A673 (cell line): ENCODE data around the gene MXRA7. TPM values are rescaled to one million over a fixed set of nuclear protein-coding genes. Genes with fewer than 3 reads are reported as not detected.

Experiments
- BruUV-seq: library from RNA; stranded (reverse); fragments of 400-500 nt; replicated peaks from 2 replicates; lab custom pipeline; 2021; lab: Mats Ljungman, UMichigan
- CTCF ChIA-PET: fragments of 300-600 bp; sonication (Branson Sonifier 250); formaldehyde crosslinking; loops from one replicate; lab custom pipeline; 2022; ENCODE audit warnings: antibody characterized with exemption; lab: Charles Lee
- POLR2A ChIA-PET: fragments of 300-600 bp; sonication (Branson Sonifier 250); formaldehyde crosslinking; loops from one replicate; lab custom pipeline; 2022; ENCODE audit warnings: antibody characterized with exemption; ENCODE audit not compliant: low non-redundant PET; lab: Charles Lee
- DNase-seq: peaks from one replicate; pipeline ENCODE4 v3.0.0-alpha.2; 2015; ENCODE audit warnings: low spot score
- H3K27ac ChIP-seq: fragments of 200-600 bp; sonication (generic); 2 replicates; pipeline ENCODE4 v1.5.1; 2016; ENCODE audit warnings: mixed run types, low read depth, mild to moderate bottlenecking, mixed read lengths, antibody characterized with exemption, low read length; ENCODE audit not compliant: poor library complexity, severe bottlenecking
- H3K27me3 ChIP-seq: fragments of 200-600 bp; sonication (generic); replicated peaks from 2 replicates; pipeline ENCODE4 v1.6.1; 2017; ENCODE audit warnings: mixed run types, low read depth, mild to moderate bottlenecking, mixed read lengths, antibody characterized with exemption, low read length; ENCODE audit not compliant: insufficient read depth, poor library complexity
- H3K36me3 ChIP-seq: fragments of 200-600 bp; sonication (generic); 2 replicates; pipeline ENCODE4 v1.6.1; 2016; ENCODE audit warnings: mixed run types, mild to moderate bottlenecking, mixed read lengths, antibody characterized with exemption, low read length; ENCODE audit not compliant: insufficient read depth, poor library complexity, severe bottlenecking
- H3K4me1 ChIP-seq: fragments of 200-600 bp; sonication (generic); 2 replicates; pipeline ENCODE4 v1.6.1; 2017; ENCODE audit warnings: mixed run types, mild to moderate bottlenecking, mixed read lengths, antibody characterized with exemption, low read length; ENCODE audit not compliant: insufficient read depth, poor library complexity, severe bottlenecking
- H3K4me3 ChIP-seq: fragments of 200-600 bp; sonication (generic); 2 replicates; pipeline ENCODE4 v1.5.1; 2016; ENCODE audit warnings: low read depth, mixed run types, mild to moderate bottlenecking, mixed read lengths, low read length; ENCODE audit not compliant: poor library complexity, severe bottlenecking
- H3K9me3 ChIP-seq: fragments of 200-600 bp; sonication (generic); 2 replicates; pipeline ENCODE4 v1.6.1; 2016; ENCODE audit warnings: mixed run types, low read depth, mild to moderate bottlenecking, mixed read lengths, antibody characterized with exemption, low read length; ENCODE audit not compliant: poor library complexity, severe bottlenecking
- EZH2 ChIP-seq: fragments of 200-600 bp; sonication (generic); IDR thresholded peaks from 2 replicates; pipeline ENCODE4 v1.6.1; 2017; ENCODE audit warnings: borderline replicate concordance, low read depth, mild to moderate bottlenecking, mixed read lengths, antibody characterized with exemption, low read length; ENCODE audit not compliant: poor library complexity, severe bottlenecking
- intact Hi-C: fragments of 100-400 bp; cut with micrococcal nuclease; formaldehyde crosslinking; loops from one replicate; pipeline ENCODE4 v1.10.0; 2022; ENCODE audit not compliant: unreplicated experiment
- total RNA-seq: library from RNA; stranded (reverse); gene quantifications from 2 replicates; pipeline ENCODE4 v1.2.3, GENCODE V29; 2021
- TF ChIP-seq, protein P1 (sequence below): fragments of 300-800, 200-600 bp; sonication (generic); conservative IDR thresholded peaks from 2 replicates; pipeline ENCODE4 v1.5.1; 2017; ENCODE audit warnings: low read depth, mild to moderate bottlenecking, antibody characterized with exemption, low read length, moderate library complexity, mixed read lengths

Gene MXRA7
- total RNA-seq, 1 experiment from 2014 or later: 61.5 TPM

GRCh38 chr17:76645481-76645880 lies 65.3 kb downstream of the MXRA7 start:
- Histone ChIP-seq H3K4me1 (no peaks in the 10 kb centered on the region), H3K27me3 (no peaks in the 10 kb centered on the region), H3K27ac (no peak overlapping the region), H3K4me3 (no peak overlapping the region), H3K36me3 (no peaks in the 10 kb centered on the region), H3K9me3 (no peaks in the 10 kb centered on the region)
- CTCF ChIA-PET: no interaction called here
- POLR2A ChIA-PET: no interaction called here
- no peak for TF ChIP-seq EZH2
- TF ChIP-seq, protein P1, sequence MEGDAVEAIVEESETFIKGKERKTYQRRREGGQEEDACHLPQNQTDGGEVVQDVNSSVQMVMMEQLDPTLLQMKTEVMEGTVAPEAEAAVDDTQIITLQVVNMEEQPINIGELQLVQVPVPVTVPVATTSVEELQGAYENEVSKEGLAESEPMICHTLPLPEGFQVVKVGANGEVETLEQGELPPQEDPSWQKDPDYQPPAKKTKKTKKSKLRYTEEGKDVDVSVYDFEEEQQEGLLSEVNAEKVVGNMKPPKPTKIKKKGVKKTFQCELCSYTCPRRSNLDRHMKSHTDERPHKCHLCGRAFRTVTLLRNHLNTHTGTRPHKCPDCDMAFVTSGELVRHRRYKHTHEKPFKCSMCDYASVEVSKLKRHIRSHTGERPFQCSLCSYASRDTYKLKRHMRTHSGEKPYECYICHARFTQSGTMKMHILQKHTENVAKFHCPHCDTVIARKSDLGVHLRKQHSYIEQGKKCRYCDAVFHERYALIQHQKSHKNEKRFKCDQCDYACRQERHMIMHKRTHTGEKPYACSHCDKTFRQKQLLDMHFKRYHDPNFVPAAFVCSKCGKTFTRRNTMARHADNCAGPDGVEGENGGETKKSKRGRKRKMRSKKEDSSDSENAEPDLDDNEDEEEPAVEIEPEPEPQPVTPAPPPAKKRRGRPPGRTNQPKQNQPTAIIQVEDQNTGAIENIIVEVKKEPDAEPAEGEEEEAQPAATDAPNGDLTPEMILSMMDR: no peak
- no peak for DNase-seq
- BruUV-seq: no TSS peak
- intact Hi-C loops: no loop called here

DNA sequence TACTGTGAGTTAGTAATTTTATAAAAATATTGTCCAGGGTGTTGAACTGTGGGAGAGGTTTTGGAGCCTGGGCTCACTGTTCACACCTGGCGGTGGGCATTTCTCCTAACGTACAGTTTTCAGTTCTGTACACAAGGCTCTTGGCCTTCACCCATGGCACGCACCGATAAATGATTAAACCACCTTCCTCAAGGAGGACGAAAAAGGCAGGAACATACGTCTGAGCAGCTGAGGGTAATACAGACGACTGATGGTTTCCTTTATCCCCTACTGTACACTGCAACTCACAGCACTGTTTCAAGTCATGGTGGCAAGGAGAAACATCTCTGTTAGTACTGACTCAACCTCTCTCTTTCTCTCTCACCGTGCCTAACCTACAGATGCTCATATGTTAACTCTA lies 65.8 kb downstream of the MXRA7 start:
- CTCF ChIA-PET: no interaction called here
- no peaks in the 10 kb centered on the region for H3K27me3 ChIP-seq
- no peak overlapping the region for H3K4me3 ChIP-seq
- intact Hi-C loops: no loop called here
- no peak for DNase-seq
- no peak overlapping the region for H3K27ac ChIP-seq
- H3K9me3 ChIP-seq: no peaks in the 10 kb centered on the region
- H3K4me1 ChIP-seq: no peaks in the 10 kb centered on the region
- H3K36me3 ChIP-seq: no peaks in the 10 kb centered on the region
- TF ChIP-seq, protein P1: no peak
- TF ChIP-seq EZH2: no peak
- POLR2A ChIA-PET: no interaction called here
- no TSS peak for BruUV-seq

DNA sequence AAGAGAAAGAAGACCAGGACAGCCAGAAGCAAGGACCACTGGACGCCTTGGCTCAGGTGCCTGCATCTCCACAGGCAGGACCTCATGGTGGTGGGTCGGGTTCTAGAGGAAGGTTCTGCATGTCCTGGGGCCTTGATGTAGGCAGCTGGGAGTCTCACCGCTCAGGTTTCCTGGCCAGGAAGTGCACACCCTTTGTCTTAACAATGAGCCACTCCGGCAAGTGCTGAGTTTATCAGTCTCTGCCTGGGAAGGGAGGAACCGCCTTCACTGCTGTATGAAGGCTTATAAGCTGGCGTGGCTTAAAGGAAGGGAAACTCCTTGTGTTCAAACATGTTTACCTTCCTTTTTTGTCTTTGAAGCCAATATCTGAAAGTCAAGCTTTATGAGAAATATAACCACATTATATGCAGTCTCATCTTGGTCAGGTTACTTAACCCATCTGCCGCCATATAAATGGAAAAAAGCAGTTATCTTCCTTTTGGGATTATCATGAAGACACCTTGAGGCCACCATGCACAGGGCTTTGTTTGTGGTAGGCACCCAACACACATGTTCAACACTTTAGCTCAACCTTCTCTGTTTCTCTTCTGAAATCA lies 67.1 kb downstream of the MXRA7 start, which contains the start of gene ST6GALNAC1:
Gene ST6GALNAC1 (minus strand): TSS at position 205 of the 596 bp plus-strand sequence. CDS start 119 bp downstream, at position 86.
- TF ChIP-seq, protein P1: no peak
- no peak for TF ChIP-seq EZH2
- ChIA-PET POLR2A (interaction anchor here (0.5 to 0.7 kb wide), 2 partner anchors 25 to 82 kb away, joined by 4 to 5 read pairs; no protein-coding TSS in a partner anchor), CTCF (no interaction called here)
- Histone ChIP-seq H3K27me3 (no peaks in the 10 kb centered on the region), H3K36me3 (no peaks in the 10 kb centered on the region), H3K27ac (no peak within 1 kb of the TSS), H3K4me1 (no peaks in the 10 kb centered on the region), H3K4me3 (no peak within 1 kb of the TSS), H3K9me3 (no peaks in the 10 kb centered on the region)
- no TSS peak for BruUV-seq
- no peak for DNase-seq
- intact Hi-C loops: no loop called here
